HEK293 (cell line): ENCODE data around the gene RABGEF1.

Experiments used
- CTCF ChIA-PET: fragments of 350-600 bp; formaldehyde crosslinking; extraction: SDS; loops from one replicate; lab custom pipeline; 2021; ENCODE audit warnings: antibody characterized with exemption; lab: Yijun Ruan, JAX
- POLR2A ChIA-PET: fragments of 300-600 bp; formaldehyde crosslinking; extraction: SDS; loops from one replicate; lab custom pipeline; 2020; ENCODE audit warnings: antibody characterized with exemption, inconsistent platforms; lab: Yijun Ruan, JAX
- H3K27ac ChIP-seq: fragments of 200-500 bp; sonication (Bioruptor generic); 2 replicates; pipeline ENCODE4 v1.5.1; 2014; ENCODE audit warnings: low read depth, low read length, control low read depth, inconsistent platforms; ENCODE audit errors: extremely low read depth
- H3K36me3 ChIP-seq, 2 experiments: fragments of 200-500 bp in 1 of 2; sonication (Bioruptor generic) in 1 of 2; 1 replicate in 1 of 2; 2 replicates in 1 of 2; pipeline ENCODE4 v1.5.1; 2014 to 2017; ENCODE audit warnings: inconsistent platforms in 2 of 2, low read length in 2 of 2; ENCODE audit not compliant: control insufficient read depth in 2 of 2, insufficient read depth in 1 of 2
- H3K4me1 ChIP-seq: fragments of 200-500 bp; sonication (Bioruptor generic); 2 replicates; pipeline ENCODE4 v1.5.1; 2014; ENCODE audit warnings: mild to moderate bottlenecking, low read length, inconsistent platforms; ENCODE audit not compliant: control insufficient read depth, insufficient read depth
- H3K4me3 ChIP-seq: 2 replicates; pipeline ENCODE4 v1.5.1; 2011; ENCODE audit warnings: low read depth, mild to moderate bottlenecking, control low read depth, low read length, moderate library complexity
- H3K9me3 ChIP-seq: fragments of 200-500 bp; sonication (Bioruptor generic); 2 replicates; pipeline ENCODE4 v1.5.1; 2014; ENCODE audit warnings: low read depth, low read length, inconsistent platforms; ENCODE audit not compliant: control insufficient read depth, insufficient read depth
- BCL11A ChIP-seq: fragments of 450-650 bp; formaldehyde crosslinking; IDR thresholded peaks from 2 replicates; pipeline ENCODE4 v1.5.1; 2016; ENCODE audit warnings: low read depth, missing biosample characterization, missing genetic modification characterization
- BCL11B ChIP-seq: fragments of 450-650 bp; formaldehyde crosslinking; IDR thresholded peaks from 2 replicates; pipeline ENCODE4 v1.5.1; 2016; ENCODE audit warnings: low read depth, missing biosample characterization, missing genetic modification characterization
- GLI2 ChIP-seq: fragments of 450-650 bp; formaldehyde crosslinking; IDR thresholded peaks from 2 replicates; pipeline ENCODE4; 2017; ENCODE audit warnings: missing biosample characterization, missing genetic modification characterization, low read depth, borderline replicate concordance
- GLIS2 ChIP-seq: fragments of 450-650 bp; formaldehyde crosslinking; IDR thresholded peaks from 2 replicates; pipeline ENCODE4 v1.5.1; 2016; ENCODE audit warnings: missing biosample characterization, missing genetic modification characterization
- KLF8 ChIP-seq: fragments of 450-650 bp; formaldehyde crosslinking; IDR thresholded peaks from 2 replicates; pipeline ENCODE4 v1.5.1; 2016; ENCODE audit warnings: missing biosample characterization, missing genetic modification characterization
- ZBTB7A ChIP-seq: fragments of 450-650 bp; formaldehyde crosslinking; IDR thresholded peaks from 2 replicates; pipeline ENCODE4 v1.5.1; 2016; ENCODE audit warnings: low read depth, missing biosample characterization, missing genetic modification characterization
- ZFP69B ChIP-seq: fragments of 450-650 bp; formaldehyde crosslinking; IDR thresholded peaks from 2 replicates; pipeline ENCODE4 v1.5.1; 2016; ENCODE audit warnings: missing biosample characterization, missing genetic modification characterization
- ZNF140 ChIP-seq: fragments of 450-650 bp; formaldehyde crosslinking; IDR thresholded peaks from 2 replicates; pipeline ENCODE4 v1.5.1; 2016; ENCODE audit warnings: missing biosample characterization, missing genetic modification characterization
- ZNF202 ChIP-seq: fragments of 450-650 bp; formaldehyde crosslinking; IDR thresholded peaks from 2 replicates; pipeline ENCODE4 v1.5.1; 2016; ENCODE audit warnings: missing biosample characterization, missing genetic modification characterization, borderline replicate concordance
- ZNF24 ChIP-seq: fragments of 450-650 bp; formaldehyde crosslinking; IDR thresholded peaks from 2 replicates; pipeline ENCODE4 v1.5.1; 2016; ENCODE audit warnings: missing biosample characterization, missing genetic modification characterization
- ZNF248 ChIP-seq: fragments of 450-650 bp; formaldehyde crosslinking; IDR thresholded peaks from 2 replicates; pipeline ENCODE4 v1.5.1; 2017; ENCODE audit warnings: missing biosample characterization, missing genetic modification characterization
- ZNF350 ChIP-seq: fragments of 450-650 bp; formaldehyde crosslinking; IDR thresholded peaks from 2 replicates; pipeline ENCODE4 v1.5.0; 2017; ENCODE audit warnings: missing biosample characterization, mild to moderate bottlenecking, missing genetic modification characterization
- ZNF394 ChIP-seq: fragments of 450-650 bp; formaldehyde crosslinking; IDR thresholded peaks from 2 replicates; pipeline ENCODE4 v1.5.1; 2016; ENCODE audit warnings: missing biosample characterization, missing genetic modification characterization, mild to moderate bottlenecking, moderate library complexity, borderline replicate concordance
- ZNF416 ChIP-seq: fragments of 450-650 bp; formaldehyde crosslinking; IDR thresholded peaks from 2 replicates; pipeline ENCODE4 v1.5.1; 2016; ENCODE audit warnings: missing biosample characterization, missing genetic modification characterization
- ZNF423 ChIP-seq: fragments of 450-650 bp; formaldehyde crosslinking; IDR thresholded peaks from 2 replicates; pipeline ENCODE4 v1.5.1; 2016; ENCODE audit warnings: missing biosample characterization, missing genetic modification characterization
- ZNF501 ChIP-seq: fragments of 450-650 bp; formaldehyde crosslinking; IDR thresholded peaks from 2 replicates; pipeline ENCODE4 v1.5.1; 2016; ENCODE audit warnings: missing biosample characterization, missing genetic modification characterization
- ZNF530 ChIP-seq: fragments of 450-650 bp; formaldehyde crosslinking; IDR thresholded peaks from 2 replicates; pipeline ENCODE4 v1.5.1; 2016; ENCODE audit warnings: low read depth, missing biosample characterization, missing genetic modification characterization
- ZNF561 ChIP-seq: fragments of 450-650 bp; IDR thresholded peaks from 2 replicates; pipeline ENCODE4 v1.5.1; 2018; ENCODE audit warnings: missing biosample characterization, missing genetic modification characterization, borderline replicate concordance
- ZNF571 ChIP-seq: fragments of 450-650 bp; formaldehyde crosslinking; IDR thresholded peaks from 2 replicates; pipeline ENCODE4 v1.5.0; 2017; ENCODE audit warnings: missing biosample characterization, missing genetic modification characterization
- ZNF610 ChIP-seq: fragments of 450-650 bp; formaldehyde crosslinking; IDR thresholded peaks from 2 replicates; pipeline ENCODE4 v1.5.1; 2016; ENCODE audit warnings: missing biosample characterization, missing genetic modification characterization, borderline replicate concordance
- ZNF670 ChIP-seq: fragments of 450-650 bp; formaldehyde crosslinking; IDR thresholded peaks from 2 replicates; pipeline ENCODE4 v1.5.1; 2016; ENCODE audit warnings: missing biosample characterization, missing genetic modification characterization, low read depth
- ZNF747 ChIP-seq: fragments of 450-650 bp; formaldehyde crosslinking; IDR thresholded peaks from 2 replicates; pipeline ENCODE4 v1.5.1; 2016; ENCODE audit warnings: missing biosample characterization, missing genetic modification characterization
- ZNF837 ChIP-seq: fragments of 450-650 bp; formaldehyde crosslinking; IDR thresholded peaks from 2 replicates; pipeline ENCODE4 v1.5.1; 2016; ENCODE audit warnings: missing biosample characterization, missing genetic modification characterization
- ZNF843 ChIP-seq: fragments of 450-650 bp; formaldehyde crosslinking; IDR thresholded peaks from 2 replicates; pipeline ENCODE4 v1.5.1; 2016; ENCODE audit warnings: missing biosample characterization, missing genetic modification characterization
- ZSCAN16 ChIP-seq: fragments of 450-650 bp; formaldehyde crosslinking; IDR thresholded peaks from 2 replicates; pipeline ENCODE4 v1.5.1; 2016; ENCODE audit warnings: missing biosample characterization, missing genetic modification characterization
- TF ChIP-seq, protein P1 (sequence below): fragments of 450-650 bp; formaldehyde crosslinking; IDR thresholded peaks from 2 replicates; pipeline ENCODE4 v1.5.1; 2016; ENCODE audit warnings: missing biosample characterization, missing genetic modification characterization
- TF ChIP-seq, protein P2 (sequence below): fragments of 450-650 bp; formaldehyde crosslinking; IDR thresholded peaks from 2 replicates; pipeline ENCODE4 v1.5.1; 2016; ENCODE audit warnings: missing biosample characterization, missing genetic modification characterization
- TF ChIP-seq, protein P3 (sequence below): fragments of 450-650 bp; formaldehyde crosslinking; IDR thresholded peaks from 2 replicates; pipeline ENCODE4 v1.5.1; 2016; ENCODE audit warnings: missing biosample characterization, missing genetic modification characterization
- TF ChIP-seq, protein P4 (sequence below): fragments of 450-650 bp; IDR thresholded peaks from 2 replicates; pipeline ENCODE4 v1.5.1; 2018; ENCODE audit warnings: missing biosample characterization, mild to moderate bottlenecking, missing genetic modification characterization

RABGEF1 gene

DNA sequence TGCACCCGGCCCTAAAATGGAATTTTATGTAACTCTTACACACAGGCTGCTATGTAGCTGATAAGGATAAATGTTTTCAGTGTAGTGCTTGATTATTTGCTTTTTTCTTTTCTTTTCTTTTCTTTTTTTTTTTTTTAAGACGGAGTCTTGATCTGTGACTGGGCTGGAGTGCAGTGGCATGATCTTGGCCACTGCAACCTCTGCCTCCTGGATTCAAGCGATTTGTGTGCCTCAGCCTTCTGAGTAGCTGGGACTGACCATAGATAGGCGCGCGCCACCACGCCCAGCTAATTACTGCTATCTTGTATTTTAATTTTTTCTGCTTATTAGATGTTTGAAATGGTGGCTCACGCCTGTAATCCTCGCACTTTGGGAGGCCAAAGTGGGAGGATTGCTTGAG is 3.4 kb downstream of the RABGEF1 start:
- Histone ChIP-seq H3K4me3 (no peak overlapping the region), H3K27ac (no peak overlapping the region), H3K4me1 (0 out of 2 replicates have a peak, but pooled peaks cover 3% of the 10 kb centered on the region), H3K36me3 (no peaks in the 10 kb centered on the region; a peak in 1 of 3 replicates), H3K9me3 (no peaks in the 10 kb centered on the region)
- TF ChIP-seq ZNF416 (no peak), ZNF394 (tag by site-specific recombination) (no peak), ZNF610 (no peak), GLIS2 (no peak), ZNF501 (no peak), ZNF561 (tag by site-specific recombination) (no peak), ZNF571 (no peak), ZNF423 (tag by site-specific recombination) (no peak), ZNF140 (tag by site-specific recombination) (no peak), BCL11B (tag by site-specific recombination) (no peak), ZNF202 (tag by site-specific recombination) (no peak), ZNF843 (tag by site-specific recombination) (no peak), GLI2 (no peak)
- ChIA-PET CTCF (interaction anchor here (0.5 kb wide), 1 partner anchor 8 kb away, joined by 3 read pairs; no protein-coding TSS in a partner anchor), POLR2A (no interaction called here)

DNA sequence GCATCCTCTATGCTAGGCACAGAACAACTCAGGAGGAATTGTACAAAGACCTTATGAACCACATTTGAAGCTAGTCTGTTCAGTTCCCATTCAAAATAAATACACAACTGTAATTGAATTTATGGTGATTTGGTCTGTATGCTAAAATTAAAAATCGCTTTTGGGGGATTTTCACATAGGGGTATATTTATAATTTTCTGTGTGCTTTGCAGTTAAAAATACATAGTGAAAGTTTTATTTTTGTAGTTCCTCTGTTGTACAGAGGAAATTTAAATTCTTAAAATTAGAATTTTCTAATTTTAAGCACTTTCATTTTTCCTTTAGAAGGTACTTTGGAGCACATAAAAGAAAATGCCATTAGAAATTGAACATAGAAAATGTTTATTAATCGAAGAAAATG is 6.9 kb downstream of the RABGEF1 start:
- CTCF ChIA-PET, result no interaction called here
- no peak overlapping the region for H3K4me3 ChIP-seq
- POLR2A ChIA-PET, result interaction anchor here (0.6 kb wide), 1 partner anchor 97 kb away, joined by 3 read pairs; no protein-coding TSS in a partner anchor
- no peaks in the 10 kb centered on the region; a peak in 1 of 3 replicates for H3K36me3 ChIP-seq
- H3K27ac ChIP-seq, result no peak overlapping the region
- TF ChIP-seq ZBTB7A (tag by site-specific recombination) (no peak), ZNF670 (tag by site-specific recombination) (no peak), ZNF747 (tag by site-specific recombination) (no peak), BCL11A (tag by site-specific recombination) (no peak), ZNF837 (tag by site-specific recombination) (no peak), ZFP69B (tag by site-specific recombination) (no peak), KLF8 (tag by site-specific recombination) (no peak), ZNF24 (tag by site-specific recombination) (no peak), ZNF350 (no peak), ZNF248 (tag by site-specific recombination) (no peak), ZSCAN16 (tag by site-specific recombination) (no peak), ZNF530 (tag by site-specific recombination) (no peak)
- TF ChIP-seq, protein P1, sequence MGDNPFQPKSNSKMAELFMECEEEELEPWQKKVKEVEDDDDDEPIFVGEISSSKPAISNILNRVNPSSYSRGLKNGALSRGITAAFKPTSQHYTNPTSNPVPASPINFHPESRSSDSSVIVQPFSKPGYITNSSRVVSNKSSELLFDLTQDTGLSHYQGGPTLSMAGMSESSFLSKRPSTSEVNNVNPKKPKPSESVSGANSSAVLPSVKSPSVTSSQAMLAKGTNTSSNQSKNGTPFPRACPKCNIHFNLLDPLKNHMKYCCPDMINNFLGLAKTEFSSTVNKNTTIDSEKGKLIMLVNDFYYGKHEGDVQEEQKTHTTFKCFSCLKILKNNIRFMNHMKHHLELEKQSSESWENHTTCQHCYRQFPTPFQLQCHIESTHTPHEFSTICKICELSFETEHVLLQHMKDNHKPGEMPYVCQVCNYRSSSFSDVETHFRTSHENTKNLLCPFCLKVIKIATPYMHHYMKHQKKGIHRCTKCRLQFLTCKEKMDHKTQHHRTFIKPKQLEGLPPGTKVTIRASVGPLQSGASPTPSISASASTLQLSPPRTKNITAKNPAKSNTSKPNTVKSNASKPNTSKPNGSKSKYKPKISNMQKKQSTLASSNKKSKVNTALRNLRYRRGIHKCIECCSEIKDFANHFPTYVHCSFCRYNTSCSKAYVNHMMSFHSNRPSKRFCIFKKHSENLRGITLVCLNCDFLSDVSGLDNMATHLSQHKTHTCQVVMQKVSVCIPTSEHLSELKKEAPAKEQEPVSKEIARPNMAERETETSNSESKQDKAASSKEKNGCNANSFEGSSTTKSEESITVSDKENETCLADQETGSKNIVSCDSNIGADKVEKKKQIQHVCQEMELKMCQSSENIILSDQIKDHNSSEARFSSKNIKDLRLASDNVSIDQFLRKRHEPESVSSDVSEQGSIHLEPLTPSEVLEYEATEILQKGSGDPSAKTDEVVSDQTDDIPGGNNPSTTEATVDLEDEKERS (tag by site-specific recombination), result no peak
- TF ChIP-seq, protein P2, sequence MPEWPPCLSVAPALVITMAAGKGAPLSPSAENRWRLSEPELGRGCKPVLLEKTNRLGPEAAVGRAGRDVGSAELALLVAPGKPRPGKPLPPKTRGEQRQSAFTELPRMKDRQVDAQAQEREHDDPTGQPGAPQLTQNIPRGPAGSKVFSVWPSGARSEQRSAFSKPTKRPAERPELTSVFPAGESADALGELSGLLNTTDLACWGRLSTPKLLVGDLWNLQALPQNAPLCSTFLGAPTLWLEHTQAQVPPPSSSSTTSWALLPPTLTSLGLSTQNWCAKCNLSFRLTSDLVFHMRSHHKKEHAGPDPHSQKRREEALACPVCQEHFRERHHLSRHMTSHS (tag by site-specific recombination), result no peak
- TF ChIP-seq, protein P3, sequence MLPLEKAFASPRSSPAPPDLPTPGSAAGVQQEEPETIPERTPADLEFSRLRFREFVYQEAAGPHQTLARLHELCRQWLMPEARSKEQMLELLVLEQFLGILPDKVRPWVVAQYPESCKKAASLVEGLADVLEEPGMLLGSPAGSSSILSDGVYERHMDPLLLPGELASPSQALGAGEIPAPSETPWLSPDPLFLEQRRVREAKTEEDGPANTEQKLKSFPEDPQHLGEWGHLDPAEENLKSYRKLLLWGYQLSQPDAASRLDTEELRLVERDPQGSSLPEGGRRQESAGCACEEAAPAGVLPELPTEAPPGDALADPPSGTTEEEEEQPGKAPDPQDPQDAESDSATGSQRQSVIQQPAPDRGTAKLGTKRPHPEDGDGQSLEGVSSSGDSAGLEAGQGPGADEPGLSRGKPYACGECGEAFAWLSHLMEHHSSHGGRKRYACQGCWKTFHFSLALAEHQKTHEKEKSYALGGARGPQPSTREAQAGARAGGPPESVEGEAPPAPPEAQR, result no peak
- TF ChIP-seq, protein P4, sequence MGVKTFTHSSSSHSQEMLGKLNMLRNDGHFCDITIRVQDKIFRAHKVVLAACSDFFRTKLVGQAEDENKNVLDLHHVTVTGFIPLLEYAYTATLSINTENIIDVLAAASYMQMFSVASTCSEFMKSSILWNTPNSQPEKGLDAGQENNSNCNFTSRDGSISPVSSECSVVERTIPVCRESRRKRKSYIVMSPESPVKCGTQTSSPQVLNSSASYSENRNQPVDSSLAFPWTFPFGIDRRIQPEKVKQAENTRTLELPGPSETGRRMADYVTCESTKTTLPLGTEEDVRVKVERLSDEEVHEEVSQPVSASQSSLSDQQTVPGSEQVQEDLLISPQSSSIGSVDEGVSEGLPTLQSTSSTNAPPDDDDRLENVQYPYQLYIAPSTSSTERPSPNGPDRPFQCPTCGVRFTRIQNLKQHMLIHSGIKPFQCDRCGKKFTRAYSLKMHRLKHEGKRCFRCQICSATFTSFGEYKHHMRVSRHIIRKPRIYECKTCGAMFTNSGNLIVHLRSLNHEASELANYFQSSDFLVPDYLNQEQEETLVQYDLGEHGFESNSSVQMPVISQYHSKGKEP (tag by site-specific recombination), result no peak
- TF ChIP-seq, all 188 proteins: peak for 0
- Histone ChIP-seq H3K4me1 (0 out of 2 replicates have a peak, but pooled peaks cover 3% of the 10 kb centered on the region), H3K9me3 (no peaks in the 10 kb centered on the region)
